GM12872 (cell line): Measurements from ENCODE around the gene HSPA12A.

Experiments used
- TF ChIP-seq, protein P1 (sequence below): IDR thresholded peaks from 3 replicates; pipeline ENCODE4 v1.5.1; 2011; ENCODE audit warnings: low read depth, mild to moderate bottlenecking, low read length, moderate library complexity; ENCODE audit not compliant: insufficient read depth

HSPA12A gene

DNA sequence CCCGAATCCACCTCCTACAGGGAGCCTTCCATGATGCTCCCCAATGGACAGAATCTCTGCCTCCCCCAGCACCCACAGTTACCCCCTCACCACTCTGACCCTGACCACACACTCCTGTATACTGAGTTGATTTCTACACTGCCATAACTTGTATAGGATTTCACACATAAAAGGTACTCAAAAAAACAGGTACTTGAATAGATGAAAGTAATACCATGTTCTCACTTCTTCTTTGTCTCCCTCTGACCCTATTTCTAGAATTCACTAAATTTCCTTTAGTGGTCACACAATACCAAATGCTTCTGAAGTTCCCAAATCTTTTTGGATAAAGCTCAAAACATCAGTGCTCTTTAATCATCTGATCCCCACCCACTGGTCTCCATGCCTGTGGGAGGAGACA, 45.4 kb downstream of the HSPA12A start:
- TF ChIP-seq, protein P1, sequence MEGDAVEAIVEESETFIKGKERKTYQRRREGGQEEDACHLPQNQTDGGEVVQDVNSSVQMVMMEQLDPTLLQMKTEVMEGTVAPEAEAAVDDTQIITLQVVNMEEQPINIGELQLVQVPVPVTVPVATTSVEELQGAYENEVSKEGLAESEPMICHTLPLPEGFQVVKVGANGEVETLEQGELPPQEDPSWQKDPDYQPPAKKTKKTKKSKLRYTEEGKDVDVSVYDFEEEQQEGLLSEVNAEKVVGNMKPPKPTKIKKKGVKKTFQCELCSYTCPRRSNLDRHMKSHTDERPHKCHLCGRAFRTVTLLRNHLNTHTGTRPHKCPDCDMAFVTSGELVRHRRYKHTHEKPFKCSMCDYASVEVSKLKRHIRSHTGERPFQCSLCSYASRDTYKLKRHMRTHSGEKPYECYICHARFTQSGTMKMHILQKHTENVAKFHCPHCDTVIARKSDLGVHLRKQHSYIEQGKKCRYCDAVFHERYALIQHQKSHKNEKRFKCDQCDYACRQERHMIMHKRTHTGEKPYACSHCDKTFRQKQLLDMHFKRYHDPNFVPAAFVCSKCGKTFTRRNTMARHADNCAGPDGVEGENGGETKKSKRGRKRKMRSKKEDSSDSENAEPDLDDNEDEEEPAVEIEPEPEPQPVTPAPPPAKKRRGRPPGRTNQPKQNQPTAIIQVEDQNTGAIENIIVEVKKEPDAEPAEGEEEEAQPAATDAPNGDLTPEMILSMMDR: no peak

DNA sequence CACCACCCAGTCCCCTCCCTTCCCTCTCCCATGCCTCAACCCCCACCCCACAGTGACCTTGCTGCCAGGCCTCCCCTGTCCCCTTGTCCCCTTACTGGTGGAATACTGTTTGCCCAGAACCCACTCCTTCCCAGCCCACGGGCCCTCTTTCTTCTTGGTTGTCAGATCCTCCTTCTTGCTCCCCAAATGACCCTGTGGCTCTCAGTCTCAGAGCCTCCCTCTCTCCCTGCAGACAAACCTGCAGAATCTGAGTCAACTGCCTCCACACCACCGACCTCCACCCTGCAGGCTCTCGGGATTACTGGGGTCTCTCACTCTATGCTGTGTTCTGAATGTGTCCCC, 47.5 kb downstream of the HSPA12A start:
- TF ChIP-seq, protein P1: no peak

DNA sequence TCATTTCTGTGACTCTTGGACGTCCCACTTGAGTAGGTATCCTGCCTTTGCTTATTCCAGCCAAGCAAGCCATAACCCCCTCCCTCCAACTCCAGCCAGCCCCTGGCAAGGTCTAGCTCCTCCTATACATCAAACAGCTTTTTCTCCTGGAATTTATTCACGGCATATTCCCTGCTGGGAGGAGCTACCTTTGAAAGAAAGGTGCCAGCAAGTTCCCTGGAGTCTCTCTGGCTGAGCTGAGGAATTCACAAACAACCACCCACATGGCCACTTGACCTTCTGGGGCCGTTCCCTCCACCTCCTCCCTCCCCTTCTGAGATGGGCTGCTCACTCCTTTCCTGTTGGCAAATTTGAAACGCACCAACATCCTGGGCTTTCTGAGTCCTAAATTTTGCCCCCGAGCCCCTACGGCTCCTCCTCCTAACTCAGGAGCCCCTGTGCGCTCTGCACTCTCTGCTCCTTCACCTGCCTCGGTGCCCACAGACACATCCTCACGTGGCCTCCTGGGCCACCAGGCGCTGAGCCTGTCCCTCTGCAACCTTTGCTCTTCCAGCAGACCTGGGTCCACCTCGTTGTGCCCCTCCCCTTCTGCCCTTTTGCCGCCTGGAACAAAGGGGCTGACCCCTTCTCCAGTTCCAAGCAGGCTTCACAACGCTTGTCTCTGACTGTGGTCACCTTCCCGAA, 48.0 kb downstream of the HSPA12A start:
- TF ChIP-seq, protein P1: no peak

DNA sequence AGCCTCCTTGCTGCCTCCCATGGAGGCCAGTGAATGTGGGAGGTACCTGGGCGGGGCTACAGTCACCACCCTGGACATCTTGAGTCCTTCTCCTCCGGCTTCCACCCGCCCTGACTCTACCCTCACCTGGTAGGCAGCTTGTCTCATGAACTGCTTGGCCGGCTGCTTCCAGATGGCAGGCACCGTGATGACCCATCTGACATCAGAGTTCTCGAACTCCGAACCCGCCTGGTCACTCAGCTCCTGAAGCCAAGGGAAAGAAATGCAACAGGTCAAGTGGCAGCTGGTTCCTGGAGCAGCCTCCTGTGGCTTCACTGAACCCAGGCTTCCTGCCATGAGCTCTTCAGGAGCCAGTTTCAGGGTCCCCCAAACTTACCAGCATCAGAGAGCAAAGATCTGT, 50.1 kb downstream of the HSPA12A start:
- TF ChIP-seq, protein P1: no peak

DNA sequence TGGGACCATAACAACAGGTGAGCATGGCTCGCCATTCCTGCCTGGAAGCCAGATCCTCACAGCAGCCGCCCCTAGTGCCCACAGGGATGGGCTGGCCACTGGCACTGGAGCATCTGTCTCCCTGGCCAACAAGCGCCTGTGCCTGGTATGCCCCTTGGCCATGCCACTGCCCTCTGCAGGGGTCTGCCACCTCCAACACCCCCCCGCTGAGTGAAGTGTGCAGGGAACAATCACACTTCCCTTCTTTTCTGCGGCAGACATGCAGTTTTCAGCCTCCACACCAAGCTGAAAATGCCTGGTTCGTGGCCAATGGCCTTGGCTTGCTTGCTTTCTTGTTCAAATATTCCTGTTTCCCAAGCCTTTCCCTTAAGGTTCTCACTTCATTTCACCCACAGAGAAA, 50.7 kb downstream of the HSPA12A start:
- TF ChIP-seq, protein P1: no peak

DNA sequence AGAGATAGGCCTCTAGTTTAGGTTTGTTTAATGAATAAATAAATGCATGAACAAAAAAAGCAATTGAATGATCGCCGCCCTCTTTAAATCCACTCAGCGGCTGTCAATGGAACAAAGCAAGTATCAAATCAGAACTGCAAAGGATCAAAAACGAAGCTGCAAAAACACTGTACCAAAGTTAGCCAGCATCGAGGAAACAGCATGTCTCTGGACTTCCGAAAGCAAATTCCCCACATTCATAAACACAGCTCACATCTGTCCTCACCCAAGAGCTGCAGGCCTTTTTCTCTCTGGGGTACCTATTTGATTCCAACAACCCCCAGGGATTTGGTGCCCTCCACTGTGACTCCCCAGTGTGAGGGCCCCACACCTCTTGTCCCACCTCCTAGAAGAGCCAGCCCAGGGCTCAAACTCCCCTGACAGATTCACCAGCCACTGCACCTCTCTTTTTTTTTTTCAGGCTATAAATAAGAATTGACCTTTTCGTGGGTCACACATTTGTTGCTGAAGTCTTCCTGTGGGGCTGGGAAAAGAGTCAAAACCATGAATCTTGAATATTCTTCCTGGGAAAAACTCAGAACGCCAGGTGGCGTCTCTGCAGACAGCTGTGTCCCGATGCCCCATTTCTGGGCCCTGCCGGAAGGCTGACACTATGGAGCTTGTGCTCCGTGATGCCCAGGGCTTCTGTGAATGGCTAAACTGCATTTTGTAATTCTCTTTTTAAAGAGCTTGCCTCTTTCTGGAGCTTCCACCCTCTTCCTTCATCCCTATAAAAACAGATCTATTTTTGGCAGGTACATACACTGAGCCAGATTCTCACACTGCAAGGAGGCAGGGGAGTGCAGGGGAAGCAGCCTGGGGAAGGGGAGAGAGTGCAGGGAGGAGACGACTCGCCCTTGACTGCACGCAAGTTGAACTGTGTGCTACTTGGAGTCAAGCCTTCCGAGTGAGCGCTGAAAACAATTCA, 51.7 kb downstream of the HSPA12A start:
- TF ChIP-seq, protein P1: no peak

DNA sequence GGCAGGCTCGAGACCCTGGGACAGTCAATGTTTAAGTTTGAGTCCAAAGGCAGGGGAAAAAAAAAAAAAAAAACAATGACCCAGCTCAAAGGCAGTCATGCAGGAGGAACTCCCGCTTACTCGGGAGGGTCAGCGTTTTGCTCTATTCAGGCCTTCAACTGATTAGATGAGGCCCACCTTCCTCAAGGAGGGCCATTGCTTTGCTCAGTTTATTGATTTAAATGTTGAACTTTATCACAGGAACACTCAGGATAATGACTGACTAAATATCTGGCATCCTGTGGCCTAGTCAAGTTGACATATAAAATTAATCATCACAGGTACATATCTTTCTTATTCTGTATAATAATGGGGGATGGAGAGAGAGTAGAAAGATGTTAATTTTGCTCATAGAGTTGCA, 52.6 kb downstream of the HSPA12A start:
- TF ChIP-seq, protein P1: no peak
